ENCODE results near the gene DENND1A.

DNA sequence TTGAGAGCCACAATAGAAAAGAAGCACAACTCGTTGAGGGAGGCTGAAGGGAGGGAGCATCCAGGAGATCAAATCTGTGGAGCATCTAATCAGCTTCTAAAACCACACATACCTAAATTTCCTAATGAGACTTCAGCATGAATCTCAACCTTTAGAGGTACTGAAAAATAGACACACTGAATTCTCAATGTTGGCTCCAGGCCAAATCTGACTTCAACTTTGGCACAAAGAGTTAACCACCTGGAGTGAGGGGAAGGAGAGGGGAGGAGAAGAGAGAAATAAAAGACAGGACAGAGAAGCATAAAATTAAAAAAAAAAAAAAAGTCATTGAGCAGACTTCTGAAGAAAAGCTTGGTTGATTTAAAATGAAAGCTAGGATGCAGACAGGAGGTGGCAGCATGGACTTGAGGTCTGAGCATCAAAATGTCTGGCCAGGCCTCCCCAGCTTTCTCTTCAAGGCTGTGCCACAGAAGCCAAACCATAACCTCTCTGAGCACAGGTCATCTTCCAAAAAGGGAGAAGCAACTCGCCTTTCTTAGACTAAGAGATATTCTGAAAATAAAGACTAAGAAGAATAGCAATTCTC lies 205.6 kb downstream of the DENND1A start:
- TF ChIP-seq, protein P1, sequence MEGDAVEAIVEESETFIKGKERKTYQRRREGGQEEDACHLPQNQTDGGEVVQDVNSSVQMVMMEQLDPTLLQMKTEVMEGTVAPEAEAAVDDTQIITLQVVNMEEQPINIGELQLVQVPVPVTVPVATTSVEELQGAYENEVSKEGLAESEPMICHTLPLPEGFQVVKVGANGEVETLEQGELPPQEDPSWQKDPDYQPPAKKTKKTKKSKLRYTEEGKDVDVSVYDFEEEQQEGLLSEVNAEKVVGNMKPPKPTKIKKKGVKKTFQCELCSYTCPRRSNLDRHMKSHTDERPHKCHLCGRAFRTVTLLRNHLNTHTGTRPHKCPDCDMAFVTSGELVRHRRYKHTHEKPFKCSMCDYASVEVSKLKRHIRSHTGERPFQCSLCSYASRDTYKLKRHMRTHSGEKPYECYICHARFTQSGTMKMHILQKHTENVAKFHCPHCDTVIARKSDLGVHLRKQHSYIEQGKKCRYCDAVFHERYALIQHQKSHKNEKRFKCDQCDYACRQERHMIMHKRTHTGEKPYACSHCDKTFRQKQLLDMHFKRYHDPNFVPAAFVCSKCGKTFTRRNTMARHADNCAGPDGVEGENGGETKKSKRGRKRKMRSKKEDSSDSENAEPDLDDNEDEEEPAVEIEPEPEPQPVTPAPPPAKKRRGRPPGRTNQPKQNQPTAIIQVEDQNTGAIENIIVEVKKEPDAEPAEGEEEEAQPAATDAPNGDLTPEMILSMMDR (IDR thresholded peaks at IDR 0.05) = peak in 2 of 4 experiments; percentile 16 to 44
- no peak for TF ChIP-seq EP300 (IDR thresholded peaks at IDR 0.05)
